Liver (tissue), 9 donors: ENCODE measurements around the gene SMCO4. TPM values are rescaled to one million over a fixed set of nuclear protein-coding genes. Genes with fewer than 3 reads are reported as not detected.

ENCODE experiments used
- DNase-seq: peaks from one replicate; pipeline ENCODE4 v3.0.0-alpha.2; 2017; ENCODE audit warnings: low spot score
- H3K27ac ChIP-seq, 2 donors: one replicate each; pipeline ENCODE4 v1.7.0; 2013; ENCODE audit warnings: inconsistent platforms in 2 of 2, low read length in 2 of 2, control low read depth in 1 of 2, low read depth in 1 of 2, mild to moderate bottlenecking in 1 of 2
- H3K27me3 ChIP-seq, 4 donors: one replicate each; pipeline versions ENCODE4 v1.6.1 to v1.7.0; 2013; ENCODE audit warnings: low read length in 3 of 4, inconsistent platforms in 1 of 4, mild to moderate bottlenecking in 1 of 4, moderate library complexity in 1 of 4; ENCODE audit not compliant: control insufficient read depth in 4 of 4, insufficient read depth in 4 of 4
- H3K36me3 ChIP-seq, 4 donors: one replicate each; pipeline versions ENCODE4 v1.6.1 to v1.7.0; 2013; ENCODE audit warnings: low read length in 3 of 4, mild to moderate bottlenecking in 3 of 4, low read depth in 1 of 4, moderate library complexity in 1 of 4; ENCODE audit not compliant: control insufficient read depth in 4 of 4, insufficient read depth in 3 of 4
- H3K4me1 ChIP-seq, 4 donors: one replicate each; pipeline versions ENCODE4 v1.6.1 to v1.7.0; 2013; ENCODE audit warnings: low read length in 3 of 4, mild to moderate bottlenecking in 3 of 4, moderate library complexity in 1 of 4; ENCODE audit not compliant: control insufficient read depth in 4 of 4, insufficient read depth in 4 of 4
- H3K4me3 ChIP-seq, 3 donors: one replicate each; pipeline versions ENCODE4 v1.6.1 to v1.7.0; 2013; ENCODE audit warnings: low read length in 3 of 3, control low read depth in 1 of 3, low read depth in 1 of 3, mild to moderate bottlenecking in 1 of 3
- H3K9ac ChIP-seq, 2 donors: one replicate each; pipeline ENCODE4 v1.7.0; 2013; ENCODE audit warnings: low read length in 2 of 2, mild to moderate bottlenecking in 2 of 2, moderate library complexity in 2 of 2, control low read depth in 1 of 2, low read depth in 1 of 2
- H3K9me3 ChIP-seq, 4 donors: one replicate each; pipeline versions ENCODE4 v1.6.1 to v1.7.0; 2013; ENCODE audit warnings: low read length in 3 of 4; ENCODE audit not compliant: control insufficient read depth in 4 of 4
- ATF3 ChIP-seq: IDR thresholded peaks from 2 replicates; pipeline ENCODE4 v1.6.1; 2016; ENCODE audit warnings: antibody characterized with exemption
- CTCF ChIP-seq: fragments of 150-350 bp; IDR thresholded peaks from 2 replicates; pipeline ENCODE4 v1.5.1; 2017; ENCODE audit warnings: improper control_type of control experiment, low read depth, low read length; ENCODE audit not compliant: missing input control
- EGR1 ChIP-seq, 2 donors: IDR thresholded peaks; 2 replicates each; pipeline ENCODE4 v1.6.1; 2016 to 2018; ENCODE audit warnings: antibody characterized with exemption in 2 of 2, low read depth in 2 of 2
- FOXA1 ChIP-seq: IDR thresholded peaks from 2 replicates; pipeline ENCODE4 v1.6.1; 2016; ENCODE audit warnings: antibody characterized with exemption
- FOXA2 ChIP-seq: IDR thresholded peaks from 2 replicates; pipeline ENCODE4 v1.6.1; 2016; ENCODE audit warnings: antibody characterized with exemption
- GABPA ChIP-seq, 2 donors: IDR thresholded peaks in 1 of 2; conservative IDR thresholded peaks in 1 of 2; 2 replicates each; pipeline ENCODE4 v1.6.1; 2016; ENCODE audit warnings: antibody characterized with exemption in 2 of 2, mild to moderate bottlenecking in 1 of 2, moderate library complexity in 1 of 2
- HNF4A ChIP-seq, 2 donors: conservative IDR thresholded peaks; 2 replicates each; pipeline ENCODE4 v1.6.1; 2016; ENCODE audit warnings: antibody characterized with exemption in 2 of 2, mild to moderate bottlenecking in 2 of 2
- JUND ChIP-seq, 2 donors: IDR thresholded peaks; 2 replicates each; pipeline ENCODE4 v1.6.1; 2016; ENCODE audit warnings: antibody characterized with exemption in 2 of 2
- NR2F2 ChIP-seq: IDR thresholded peaks from 2 replicates; pipeline ENCODE4 v1.6.1; 2016; ENCODE audit warnings: antibody characterized with exemption
- RAD21 ChIP-seq, 2 donors: IDR thresholded peaks; 2 replicates each; pipeline ENCODE4 v1.6.1; 2016; ENCODE audit warnings: antibody characterized with exemption in 2 of 2, mild to moderate bottlenecking in 2 of 2
- REST ChIP-seq: IDR thresholded peaks from 2 replicates; pipeline ENCODE4 v1.6.1; 2016; ENCODE audit warnings: antibody characterized with exemption, mild to moderate bottlenecking
- SP1 ChIP-seq: IDR thresholded peaks from 2 replicates; pipeline ENCODE4 v1.6.1; 2018; ENCODE audit warnings: antibody characterized with exemption, mild to moderate bottlenecking
- TAF1 ChIP-seq: conservative IDR thresholded peaks from 2 replicates; pipeline ENCODE4 v1.6.1; 2016; ENCODE audit warnings: antibody characterized with exemption, mild to moderate bottlenecking
- YY1 ChIP-seq: IDR thresholded peaks from 2 replicates; pipeline ENCODE4 v1.6.1; 2016; ENCODE audit warnings: antibody characterized with exemption, mild to moderate bottlenecking
- ZBTB33 ChIP-seq: IDR thresholded peaks from 2 replicates; pipeline ENCODE4 v1.6.1; 2016; ENCODE audit warnings: antibody characterized with exemption
- WGBS: extraction: QIAGEN DNeasy Blood & Tissue Kit; methylation state at CpG from one replicate; pipeline ENCODE4 v1.1.7; 2013; 5-methylcytosine and 5-hydroxymethylcytosine counted together
- polyA plus RNA-seq, 2 donors: library from polyadenylated mRNA; stranded (reverse) in 1 of 2; unstranded in 1 of 2; fragments of 200-250 nt in 1 of 2; fragments of >200 nt in 1 of 2; fragmentation: Nextera tagmentation in 1 of 2; extraction: Ambion mirVana in 1 of 2; gene quantifications; one replicate each; pipeline versions ENCODE4 v1.2.1 to v1.2.3, GENCODE V29; 2013 to 2015
- total RNA-seq, 2 donors: library from RNA; depleted of rRNA; stranded (reverse); fragments of >200 nt; gene quantifications; one replicate each; pipeline ENCODE4 v1.2.3, GENCODE V29; 2014
- donor health status: healthy.
- donor health status: healthy.
- donor health status: healthy.
- donor health status: healthy.
- donor health status: healthy.

SMCO4 gene
- total and polyA plus RNA-seq, 4 donors = 21.2 to 98.8 (median 47.9) TPM

DNA sequence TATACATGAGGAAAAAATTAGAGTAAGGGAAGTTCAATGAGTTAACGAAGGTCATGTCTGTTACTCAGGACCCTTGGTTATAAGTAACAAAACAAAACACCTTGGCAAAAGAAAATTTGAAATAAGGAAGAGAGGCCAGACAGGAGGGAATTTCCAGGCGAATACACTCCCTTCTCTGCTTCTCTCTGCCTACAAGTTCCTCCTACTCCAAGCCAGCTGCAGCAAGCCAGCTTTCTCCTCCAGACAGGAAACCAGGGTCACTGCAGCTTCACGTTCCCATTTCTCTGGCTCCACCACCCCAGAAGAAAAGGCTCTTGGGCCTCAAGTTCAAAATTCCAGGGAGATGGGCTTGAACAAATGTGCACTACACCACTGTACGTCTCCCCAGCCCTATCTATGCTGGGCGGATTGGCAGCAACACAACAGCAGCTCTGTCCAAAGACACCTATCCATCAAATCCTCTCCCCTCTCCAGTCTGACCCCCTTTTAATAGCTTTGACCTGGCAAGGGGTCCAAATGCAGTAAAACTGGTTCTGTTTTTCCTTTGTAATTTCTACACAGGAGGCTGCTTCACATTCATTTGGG, 27.7 kb downstream of the SMCO4 start:
- Histone ChIP-seq H3K27ac (no peak overlapping the region), H3K27me3 (no peaks in the 10 kb centered on the region), H3K9me3 (no peaks in the 10 kb centered on the region), H3K4me3 (no peak overlapping the region), H3K4me1 (peaks cover 0 to 12% (median 5%) of the 10 kb centered on the region in 4 donors), H3K36me3 (no peaks in the 10 kb centered on the region), H3K9ac (no peak overlapping the region)
- no peak for TF ChIP-seq GABPA (IDR thresholded peaks at IDR 0.05 in 1 of 2, conservative IDR thresholded peaks at IDR 0.05 in 1 of 2)
- no peak for TF ChIP-seq ZBTB33
- TF ChIP-seq HNF4A (conservative IDR thresholded peaks at IDR 0.05) = no peak
- TF ChIP-seq FOXA1 = no peak
- TF ChIP-seq NR2F2 = no peak
- TF ChIP-seq RAD21 (IDR thresholded peaks at IDR 0.05) = no peak
- TF ChIP-seq ATF3 = no peak
- TF ChIP-seq FOXA2 = no peak
- no peak for TF ChIP-seq EGR1 (IDR thresholded peaks at IDR 0.05; ENCODE audit: low read depth in 2 of 2)
- no peak for TF ChIP-seq YY1
- no peak for TF ChIP-seq TAF1
- TF ChIP-seq JUND (IDR thresholded peaks at IDR 0.05) = no peak
- no peak for TF ChIP-seq SP1
- 77% methylated on average over 5 of the region's 5 CpGs for WGBS
- no peak for DNase-seq

GRCh38 chr11:93514712-93515111, 28.5 kb downstream of the SMCO4 start:
- Histone ChIP-seq H3K36me3 (no peaks in the 10 kb centered on the region), H3K4me1 (peaks cover 0 to 12% (median 5%) of the 10 kb centered on the region in 4 donors), H3K4me3 (no peak overlapping the region), H3K9ac (no peak overlapping the region), H3K9me3 (no peaks in the 10 kb centered on the region), H3K27ac (no peak overlapping the region), H3K27me3 (no peaks in the 10 kb centered on the region)
- WGBS = 91% methylated on average over 4 of the region's 4 CpGs
- TF ChIP-seq SP1 = no peak
- TF ChIP-seq RAD21 (IDR thresholded peaks at IDR 0.05) = no peak
- TF ChIP-seq HNF4A (conservative IDR thresholded peaks at IDR 0.05) = no peak
- no peak for TF ChIP-seq CTCF
- no peak for TF ChIP-seq REST
- DNase-seq = no peak
